Liver (tissue), 9 donors: ENCODE measurements around the gene FCRL6. TPM values are rescaled to one million over a fixed set of nuclear protein-coding genes. Genes with fewer than 3 reads are reported as not detected.

Experiments used
- DNase-seq: peaks from one replicate; pipeline ENCODE4 v3.0.0-alpha.2; 2017; ENCODE audit warnings: low spot score
- H3K27ac ChIP-seq, 2 donors: one replicate each; pipeline ENCODE4 v1.7.0; 2013; ENCODE audit warnings: inconsistent platforms in 2 of 2, low read length in 2 of 2, control low read depth in 1 of 2, low read depth in 1 of 2, mild to moderate bottlenecking in 1 of 2
- H3K27me3 ChIP-seq, 4 donors: one replicate each; pipeline versions ENCODE4 v1.6.1 to v1.7.0; 2013; ENCODE audit warnings: low read length in 3 of 4, inconsistent platforms in 1 of 4, mild to moderate bottlenecking in 1 of 4, moderate library complexity in 1 of 4; ENCODE audit not compliant: control insufficient read depth in 4 of 4, insufficient read depth in 4 of 4
- H3K36me3 ChIP-seq, 4 donors: one replicate each; pipeline versions ENCODE4 v1.6.1 to v1.7.0; 2013; ENCODE audit warnings: low read length in 3 of 4, mild to moderate bottlenecking in 3 of 4, low read depth in 1 of 4, moderate library complexity in 1 of 4; ENCODE audit not compliant: control insufficient read depth in 4 of 4, insufficient read depth in 3 of 4
- H3K4me1 ChIP-seq, 4 donors: one replicate each; pipeline versions ENCODE4 v1.6.1 to v1.7.0; 2013; ENCODE audit warnings: low read length in 3 of 4, mild to moderate bottlenecking in 3 of 4, moderate library complexity in 1 of 4; ENCODE audit not compliant: control insufficient read depth in 4 of 4, insufficient read depth in 4 of 4
- H3K4me3 ChIP-seq, 3 donors: one replicate each; pipeline versions ENCODE4 v1.6.1 to v1.7.0; 2013; ENCODE audit warnings: low read length in 3 of 3, control low read depth in 1 of 3, low read depth in 1 of 3, mild to moderate bottlenecking in 1 of 3
- H3K9ac ChIP-seq, 2 donors: one replicate each; pipeline ENCODE4 v1.7.0; 2013; ENCODE audit warnings: low read length in 2 of 2, mild to moderate bottlenecking in 2 of 2, moderate library complexity in 2 of 2, control low read depth in 1 of 2, low read depth in 1 of 2
- H3K9me3 ChIP-seq, 4 donors: one replicate each; pipeline versions ENCODE4 v1.6.1 to v1.7.0; 2013; ENCODE audit warnings: low read length in 3 of 4; ENCODE audit not compliant: control insufficient read depth in 4 of 4
- EGR1 ChIP-seq, 2 donors: IDR thresholded peaks; 2 replicates each; pipeline ENCODE4 v1.6.1; 2016 to 2018; ENCODE audit warnings: antibody characterized with exemption in 2 of 2, low read depth in 2 of 2
- FOXA2 ChIP-seq: IDR thresholded peaks from 2 replicates; pipeline ENCODE4 v1.6.1; 2016; ENCODE audit warnings: antibody characterized with exemption
- GABPA ChIP-seq, 2 donors: IDR thresholded peaks in 1 of 2; conservative IDR thresholded peaks in 1 of 2; 2 replicates each; pipeline ENCODE4 v1.6.1; 2016; ENCODE audit warnings: antibody characterized with exemption in 2 of 2, mild to moderate bottlenecking in 1 of 2, moderate library complexity in 1 of 2
- HNF4A ChIP-seq, 2 donors: conservative IDR thresholded peaks; 2 replicates each; pipeline ENCODE4 v1.6.1; 2016; ENCODE audit warnings: antibody characterized with exemption in 2 of 2, mild to moderate bottlenecking in 2 of 2
- HNF4G ChIP-seq: IDR thresholded peaks from 2 replicates; pipeline ENCODE4 v1.6.1; 2016; ENCODE audit warnings: antibody characterized with exemption
- JUND ChIP-seq, 2 donors: IDR thresholded peaks; 2 replicates each; pipeline ENCODE4 v1.6.1; 2016; ENCODE audit warnings: antibody characterized with exemption in 2 of 2
- NR2F2 ChIP-seq: IDR thresholded peaks from 2 replicates; pipeline ENCODE4 v1.6.1; 2016; ENCODE audit warnings: antibody characterized with exemption
- RXRA ChIP-seq, 2 donors: IDR thresholded peaks; 2 replicates each; pipeline ENCODE4 v1.6.1; 2017 to 2018; ENCODE audit warnings: antibody characterized with exemption in 2 of 2, mild to moderate bottlenecking in 1 of 2
- TAF1 ChIP-seq: conservative IDR thresholded peaks from 2 replicates; pipeline ENCODE4 v1.6.1; 2016; ENCODE audit warnings: antibody characterized with exemption, mild to moderate bottlenecking
- YY1 ChIP-seq: IDR thresholded peaks from 2 replicates; pipeline ENCODE4 v1.6.1; 2016; ENCODE audit warnings: antibody characterized with exemption, mild to moderate bottlenecking
- WGBS: extraction: QIAGEN DNeasy Blood & Tissue Kit; methylation state at CpG from one replicate; pipeline ENCODE4 v1.1.7; 2013; 5-methylcytosine and 5-hydroxymethylcytosine counted together
- polyA plus RNA-seq, 2 donors: library from polyadenylated mRNA; stranded (reverse) in 1 of 2; unstranded in 1 of 2; fragments of 200-250 nt in 1 of 2; fragments of >200 nt in 1 of 2; fragmentation: Nextera tagmentation in 1 of 2; extraction: Ambion mirVana in 1 of 2; gene quantifications; one replicate each; pipeline versions ENCODE4 v1.2.1 to v1.2.3, GENCODE V29; 2013 to 2015
- total RNA-seq, 2 donors: library from RNA; depleted of rRNA; stranded (reverse); fragments of >200 nt; gene quantifications; one replicate each; pipeline ENCODE4 v1.2.3, GENCODE V29; 2014
- TF ChIP-seq, protein P1 (sequence below): IDR thresholded peaks from 2 replicates; pipeline ENCODE4 v1.6.1; 2016; ENCODE audit warnings: antibody characterized with exemption, mild to moderate bottlenecking
- TF ChIP-seq, protein P2 (sequence below): IDR thresholded peaks from 2 replicates; pipeline ENCODE4 v1.6.1; 2016; ENCODE audit warnings: antibody characterized with exemption
- donor health status: healthy.
- donor health status: healthy.
- donor health status: healthy.
- donor health status: healthy.
- donor health status: healthy.

The FCRL6 gene
- total and polyA plus RNA-seq, 4 donors: 0.09 to 2.7 (median 0.71) TPM

DNA sequence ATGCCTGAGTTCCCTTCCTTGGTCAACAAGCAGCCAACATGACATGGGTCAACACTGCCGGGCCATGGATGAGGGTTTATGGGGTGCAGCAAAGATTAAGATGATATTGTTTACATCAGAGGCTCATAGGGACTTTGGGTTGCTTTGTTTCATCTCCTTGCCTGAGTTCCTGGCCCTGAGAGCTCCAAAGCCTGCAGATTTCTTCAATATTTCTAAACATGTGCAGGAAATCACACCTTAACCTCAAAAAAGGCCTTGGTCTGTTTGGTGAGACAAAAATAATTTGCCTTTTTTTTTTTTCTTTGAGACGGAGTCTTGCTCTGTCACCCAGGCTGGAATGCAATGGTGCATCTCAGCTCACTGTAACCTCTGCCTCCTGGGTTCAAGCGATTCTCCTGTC is 25.4 kb downstream of the FCRL6 start:
- DNase-seq: no peak
- H3K27me3 ChIP-seq: no peaks in the 10 kb centered on the region
- TF ChIP-seq GABPA (IDR thresholded peaks at IDR 0.05 in 1 of 2, conservative IDR thresholded peaks at IDR 0.05 in 1 of 2) (no peak), TAF1 (no peak), RXRA (IDR thresholded peaks at IDR 0.05) (no peak), HNF4A (conservative IDR thresholded peaks at IDR 0.05) (no peak), JUND (IDR thresholded peaks at IDR 0.05) (no peak), YY1 (no peak), HNF4G (no peak), FOXA2 (no peak), NR2F2 (no peak)
- TF ChIP-seq, protein P1, sequence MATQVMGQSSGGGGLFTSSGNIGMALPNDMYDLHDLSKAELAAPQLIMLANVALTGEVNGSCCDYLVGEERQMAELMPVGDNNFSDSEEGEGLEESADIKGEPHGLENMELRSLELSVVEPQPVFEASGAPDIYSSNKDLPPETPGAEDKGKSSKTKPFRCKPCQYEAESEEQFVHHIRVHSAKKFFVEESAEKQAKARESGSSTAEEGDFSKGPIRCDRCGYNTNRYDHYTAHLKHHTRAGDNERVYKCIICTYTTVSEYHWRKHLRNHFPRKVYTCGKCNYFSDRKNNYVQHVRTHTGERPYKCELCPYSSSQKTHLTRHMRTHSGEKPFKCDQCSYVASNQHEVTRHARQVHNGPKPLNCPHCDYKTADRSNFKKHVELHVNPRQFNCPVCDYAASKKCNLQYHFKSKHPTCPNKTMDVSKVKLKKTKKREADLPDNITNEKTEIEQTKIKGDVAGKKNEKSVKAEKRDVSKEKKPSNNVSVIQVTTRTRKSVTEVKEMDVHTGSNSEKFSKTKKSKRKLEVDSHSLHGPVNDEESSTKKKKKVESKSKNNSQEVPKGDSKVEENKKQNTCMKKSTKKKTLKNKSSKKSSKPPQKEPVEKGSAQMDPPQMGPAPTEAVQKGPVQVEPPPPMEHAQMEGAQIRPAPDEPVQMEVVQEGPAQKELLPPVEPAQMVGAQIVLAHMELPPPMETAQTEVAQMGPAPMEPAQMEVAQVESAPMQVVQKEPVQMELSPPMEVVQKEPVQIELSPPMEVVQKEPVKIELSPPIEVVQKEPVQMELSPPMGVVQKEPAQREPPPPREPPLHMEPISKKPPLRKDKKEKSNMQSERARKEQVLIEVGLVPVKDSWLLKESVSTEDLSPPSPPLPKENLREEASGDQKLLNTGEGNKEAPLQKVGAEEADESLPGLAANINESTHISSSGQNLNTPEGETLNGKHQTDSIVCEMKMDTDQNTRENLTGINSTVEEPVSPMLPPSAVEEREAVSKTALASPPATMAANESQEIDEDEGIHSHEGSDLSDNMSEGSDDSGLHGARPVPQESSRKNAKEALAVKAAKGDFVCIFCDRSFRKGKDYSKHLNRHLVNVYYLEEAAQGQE: no peak
- TF ChIP-seq, protein P2, sequence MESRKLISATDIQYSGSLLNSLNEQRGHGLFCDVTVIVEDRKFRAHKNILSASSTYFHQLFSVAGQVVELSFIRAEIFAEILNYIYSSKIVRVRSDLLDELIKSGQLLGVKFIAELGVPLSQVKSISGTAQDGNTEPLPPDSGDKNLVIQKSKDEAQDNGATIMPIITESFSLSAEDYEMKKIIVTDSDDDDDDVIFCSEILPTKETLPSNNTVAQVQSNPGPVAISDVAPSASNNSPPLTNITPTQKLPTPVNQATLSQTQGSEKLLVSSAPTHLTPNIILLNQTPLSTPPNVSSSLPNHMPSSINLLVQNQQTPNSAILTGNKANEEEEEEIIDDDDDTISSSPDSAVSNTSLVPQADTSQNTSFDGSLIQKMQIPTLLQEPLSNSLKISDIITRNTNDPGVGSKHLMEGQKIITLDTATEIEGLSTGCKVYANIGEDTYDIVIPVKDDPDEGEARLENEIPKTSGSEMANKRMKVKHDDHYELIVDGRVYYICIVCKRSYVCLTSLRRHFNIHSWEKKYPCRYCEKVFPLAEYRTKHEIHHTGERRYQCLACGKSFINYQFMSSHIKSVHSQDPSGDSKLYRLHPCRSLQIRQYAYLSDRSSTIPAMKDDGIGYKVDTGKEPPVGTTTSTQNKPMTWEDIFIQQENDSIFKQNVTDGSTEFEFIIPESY: no peak
- no peaks in the 10 kb centered on the region for H3K36me3 ChIP-seq
- H3K9me3 ChIP-seq: no peaks in the 10 kb centered on the region
- no peaks in the 10 kb centered on the region for H3K4me1 ChIP-seq
- no peak overlapping the region for H3K27ac ChIP-seq
- H3K9ac ChIP-seq: no peak overlapping the region
- WGBS: 87% methylated on average over 3 of the region's 3 CpGs
- no peak overlapping the region for H3K4me3 ChIP-seq

DNA sequence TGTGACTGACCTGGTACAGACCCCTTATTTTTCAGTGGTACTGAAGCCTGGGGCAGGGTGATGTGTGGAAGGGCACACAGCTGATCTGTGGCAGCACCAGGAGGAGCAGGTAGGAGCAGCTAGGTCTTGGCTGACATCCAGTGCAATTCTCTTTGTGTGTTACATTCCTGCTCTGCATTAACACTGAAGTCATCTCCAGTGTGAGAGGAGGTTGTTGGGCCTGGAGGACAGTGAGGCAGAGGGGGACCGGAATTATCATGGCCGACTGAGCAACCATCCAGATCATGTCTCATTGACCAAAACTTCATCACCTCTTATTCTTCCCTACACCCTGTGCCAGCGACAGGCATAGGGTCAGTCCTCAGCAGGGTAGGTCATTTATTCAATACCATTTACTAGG is 26.0 kb downstream of the FCRL6 start:
- H3K4me1 ChIP-seq: no peaks in the 10 kb centered on the region
- no peak overlapping the region for H3K27ac ChIP-seq
- no peak overlapping the region for H3K4me3 ChIP-seq

DNA sequence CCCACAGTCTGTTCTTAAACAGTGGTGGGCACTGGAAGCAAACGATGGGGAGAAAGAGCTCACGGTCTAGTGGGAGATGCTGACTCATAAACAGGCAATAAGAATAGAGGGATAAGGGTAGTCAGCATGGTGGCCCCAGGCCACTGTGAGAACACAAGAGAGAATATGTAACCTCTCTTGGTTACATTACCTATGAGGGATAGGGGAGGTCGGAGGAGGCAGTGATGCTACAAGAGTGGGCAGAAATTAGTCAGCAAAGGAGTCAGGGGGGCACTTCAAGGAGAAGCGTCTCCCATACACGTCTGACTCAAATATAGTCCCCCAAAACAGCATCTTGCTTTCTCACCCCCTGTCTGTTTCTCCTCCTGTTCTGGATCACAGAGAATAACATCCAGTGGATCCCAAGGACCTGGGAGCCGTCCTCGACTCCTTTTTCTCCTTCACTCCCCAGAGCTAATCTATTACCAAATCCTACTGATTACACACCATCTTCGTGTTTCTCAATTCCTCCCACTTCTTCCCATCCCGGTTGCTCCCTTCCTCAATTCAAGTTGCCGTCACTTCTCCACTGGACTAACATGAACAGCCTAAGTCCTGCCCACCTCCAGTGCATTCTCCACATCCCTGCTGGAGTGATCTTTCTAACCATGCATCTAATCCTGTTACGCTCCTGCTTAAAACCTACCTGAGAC is 26.6 kb downstream of the FCRL6 start:
- no peaks in the 10 kb centered on the region for H3K27me3 ChIP-seq
- H3K4me3 ChIP-seq: no peak overlapping the region
- no peak overlapping the region for H3K9ac ChIP-seq
- 86% methylated on average over 11 of the region's 11 CpGs for WGBS
- no peak for DNase-seq
- H3K4me1 ChIP-seq: no peaks in the 10 kb centered on the region
- TF ChIP-seq NR2F2: no peak
- H3K27ac ChIP-seq: no peak overlapping the region
- no peaks in the 10 kb centered on the region for H3K9me3 ChIP-seq
- H3K36me3 ChIP-seq: no peaks in the 10 kb centered on the region

More for the DNA sequence above, 26.0 kb downstream of the FCRL6 start:
- Histone ChIP-seq H3K9me3 (no peaks in the 10 kb centered on the region), H3K27me3 (no peaks in the 10 kb centered on the region), H3K36me3 (no peaks in the 10 kb centered on the region), H3K9ac (no peak overlapping the region)
- TF ChIP-seq FOXA2 (no peak), EGR1 (IDR thresholded peaks at IDR 0.05; ENCODE audit: low read depth in 2 of 2) (no peak), YY1 (no peak)
- DNase-seq: no peak
- 84% methylated on average over 3 of the region's 3 CpGs for WGBS
